GM20000 (cell line): ENCODE data around the gene PTBP2.

ENCODE experiments used
- DNase-seq: peaks from one replicate; pipeline ENCODE4 v3.0.0; 2012; ENCODE audit warnings: low spot score
- TF ChIP-seq, protein P1 (sequence below): IDR thresholded peaks from 2 replicates; pipeline ENCODE4 v1.5.1; 2012; ENCODE audit warnings: mild to moderate bottlenecking, control low read depth; ENCODE audit errors: extremely low read depth, missing control alignments

Gene PTBP2

DNA sequence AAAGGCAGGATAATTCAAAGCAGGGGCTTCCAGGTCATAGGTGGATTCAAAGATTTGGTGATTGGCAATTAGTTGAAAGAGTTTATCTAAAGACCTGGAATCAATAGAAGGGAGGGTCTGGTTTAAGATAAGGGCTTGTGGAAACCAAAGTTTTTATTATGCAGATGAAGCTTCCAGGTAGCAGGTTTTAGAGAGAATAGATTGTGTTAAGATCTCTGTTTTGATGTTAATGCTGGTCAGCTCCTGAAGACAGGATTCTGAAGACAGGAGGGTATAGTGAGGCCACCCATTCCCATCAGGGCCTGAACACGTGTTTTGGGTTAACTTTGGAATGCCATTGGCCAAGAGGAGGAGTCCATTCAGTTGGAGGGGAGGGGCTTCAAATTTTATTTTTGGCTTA lies 6.1 kb upstream of the PTBP2 start:
- no peak for DNase-seq
- TF ChIP-seq, protein P1, sequence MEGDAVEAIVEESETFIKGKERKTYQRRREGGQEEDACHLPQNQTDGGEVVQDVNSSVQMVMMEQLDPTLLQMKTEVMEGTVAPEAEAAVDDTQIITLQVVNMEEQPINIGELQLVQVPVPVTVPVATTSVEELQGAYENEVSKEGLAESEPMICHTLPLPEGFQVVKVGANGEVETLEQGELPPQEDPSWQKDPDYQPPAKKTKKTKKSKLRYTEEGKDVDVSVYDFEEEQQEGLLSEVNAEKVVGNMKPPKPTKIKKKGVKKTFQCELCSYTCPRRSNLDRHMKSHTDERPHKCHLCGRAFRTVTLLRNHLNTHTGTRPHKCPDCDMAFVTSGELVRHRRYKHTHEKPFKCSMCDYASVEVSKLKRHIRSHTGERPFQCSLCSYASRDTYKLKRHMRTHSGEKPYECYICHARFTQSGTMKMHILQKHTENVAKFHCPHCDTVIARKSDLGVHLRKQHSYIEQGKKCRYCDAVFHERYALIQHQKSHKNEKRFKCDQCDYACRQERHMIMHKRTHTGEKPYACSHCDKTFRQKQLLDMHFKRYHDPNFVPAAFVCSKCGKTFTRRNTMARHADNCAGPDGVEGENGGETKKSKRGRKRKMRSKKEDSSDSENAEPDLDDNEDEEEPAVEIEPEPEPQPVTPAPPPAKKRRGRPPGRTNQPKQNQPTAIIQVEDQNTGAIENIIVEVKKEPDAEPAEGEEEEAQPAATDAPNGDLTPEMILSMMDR, result no peak

DNA sequence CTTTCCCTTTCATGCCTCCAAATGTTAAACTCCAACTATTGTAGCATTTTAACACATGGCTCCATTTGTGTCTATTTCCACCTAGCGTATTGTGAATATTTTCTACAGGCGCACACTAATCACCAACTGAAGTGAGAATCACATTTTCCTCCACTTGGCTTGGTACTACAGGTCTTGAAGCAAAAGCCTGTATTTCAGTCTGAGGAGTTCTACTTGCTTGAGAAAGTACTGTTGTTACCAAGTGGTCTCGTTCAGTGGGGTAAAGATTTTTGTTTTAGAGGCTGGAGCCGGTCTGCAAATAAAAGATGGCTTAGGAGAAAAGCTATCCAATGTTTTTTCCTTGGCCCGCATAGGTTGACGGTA lies 550 bp upstream of the PTBP2 start:
- DNase-seq, result peak; percentile 5
- TF ChIP-seq, protein P1, result no peak

DNA sequence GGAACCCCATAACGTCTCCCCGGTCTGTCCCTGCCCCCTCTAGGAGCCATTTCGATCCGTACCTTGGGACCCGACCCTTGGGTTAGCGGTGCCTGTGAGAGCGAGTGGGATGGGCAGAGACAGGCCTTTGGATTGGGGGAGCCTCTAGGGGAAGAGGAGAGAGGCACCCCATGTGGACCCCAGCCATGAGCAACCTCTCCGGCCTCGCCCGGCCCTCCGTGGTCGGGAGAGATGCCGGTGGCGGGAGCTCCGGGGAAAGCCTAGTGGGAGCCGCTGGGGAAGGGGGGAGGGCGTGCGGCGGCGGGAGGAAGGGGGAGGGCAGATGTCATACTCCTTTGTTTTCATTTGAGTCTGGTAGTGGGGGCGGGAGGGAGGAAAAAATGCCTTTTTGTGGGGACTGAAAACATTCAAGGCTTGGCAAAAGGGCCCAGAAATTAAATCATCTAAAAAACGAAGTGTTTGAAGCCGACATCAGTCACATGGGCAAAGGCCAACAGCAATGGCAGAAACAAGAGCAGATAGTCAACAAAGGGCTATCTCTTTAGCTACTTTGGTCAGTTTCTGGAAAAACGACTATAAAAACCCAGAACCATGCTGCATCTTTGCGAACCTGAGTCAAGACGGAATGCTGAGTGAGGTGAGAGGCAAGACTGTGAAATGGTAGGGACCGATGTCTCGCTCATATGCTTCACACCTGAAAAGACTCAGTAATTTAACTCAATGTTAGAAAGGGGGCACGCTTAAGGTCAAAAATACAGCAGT lies 758 bp downstream of the PTBP2 start:
- TF ChIP-seq, protein P1, result no peak
- DNase-seq, result no peak

DNA sequence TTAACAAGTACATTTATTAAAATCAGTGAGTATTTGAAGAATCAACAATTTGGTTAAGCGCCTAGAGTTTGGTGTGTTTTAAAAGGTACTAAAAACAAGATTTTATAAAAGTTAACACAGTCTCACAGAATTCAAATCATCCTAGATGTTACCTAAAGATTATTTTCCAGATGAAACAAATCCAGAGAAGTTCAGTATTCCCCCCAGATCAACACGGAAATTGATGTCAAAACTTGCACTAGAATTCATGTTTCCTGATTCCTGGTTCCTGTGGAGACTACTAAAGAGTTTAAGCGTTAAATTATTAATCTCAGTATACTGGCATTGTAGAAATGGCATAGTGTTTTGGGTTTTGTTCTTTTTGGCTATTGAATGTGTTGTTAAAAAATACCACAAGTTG lies 1.4 kb downstream of the PTBP2 start:
- TF ChIP-seq, protein P1, result no peak
- no peak for DNase-seq

DNA sequence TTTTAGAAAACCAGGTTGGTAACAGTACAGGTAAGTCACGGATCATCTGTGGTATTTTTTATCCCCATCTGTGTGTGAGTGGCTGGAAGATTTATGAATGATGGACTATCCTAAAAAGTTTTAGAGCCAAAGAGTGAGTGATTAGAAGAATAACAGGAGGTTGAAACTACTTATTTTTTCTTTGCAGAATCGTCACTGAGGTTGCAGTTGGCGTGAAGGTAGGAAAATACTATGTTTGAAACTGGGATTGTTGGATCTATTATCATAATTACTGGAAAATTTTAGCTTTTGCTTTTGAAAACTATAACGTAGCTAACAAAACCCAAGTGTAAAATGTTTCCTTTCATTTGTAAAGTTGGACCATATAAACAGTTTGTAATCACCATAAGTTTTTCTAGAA lies 1.8 kb downstream of the PTBP2 start:
- TF ChIP-seq, protein P1, result no peak

DNA sequence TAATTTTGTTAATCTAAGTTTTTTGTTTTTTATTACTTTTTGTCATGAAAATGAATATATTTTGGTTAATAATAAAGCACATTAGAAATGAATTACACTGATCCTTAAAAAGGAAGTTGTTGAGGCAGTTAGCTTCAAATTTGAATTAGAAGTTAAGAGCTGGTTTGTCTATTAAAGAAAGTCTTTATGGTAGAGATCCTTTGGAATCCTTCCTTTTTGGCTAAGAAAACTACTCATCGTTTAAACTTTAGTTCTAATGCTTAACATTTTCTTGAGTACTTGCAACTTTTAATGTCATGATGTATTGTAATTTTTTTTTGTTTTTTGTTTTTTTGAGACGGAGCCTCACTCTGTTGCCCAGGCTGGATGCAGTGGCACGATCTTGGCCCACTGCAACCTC lies 2.4 kb downstream of the PTBP2 start:
- DNase-seq, result no peak
- TF ChIP-seq, protein P1, result no peak

More for the DNA sequence above, 1.8 kb downstream of the PTBP2 start:
- DNase-seq, result no peak

DNA sequence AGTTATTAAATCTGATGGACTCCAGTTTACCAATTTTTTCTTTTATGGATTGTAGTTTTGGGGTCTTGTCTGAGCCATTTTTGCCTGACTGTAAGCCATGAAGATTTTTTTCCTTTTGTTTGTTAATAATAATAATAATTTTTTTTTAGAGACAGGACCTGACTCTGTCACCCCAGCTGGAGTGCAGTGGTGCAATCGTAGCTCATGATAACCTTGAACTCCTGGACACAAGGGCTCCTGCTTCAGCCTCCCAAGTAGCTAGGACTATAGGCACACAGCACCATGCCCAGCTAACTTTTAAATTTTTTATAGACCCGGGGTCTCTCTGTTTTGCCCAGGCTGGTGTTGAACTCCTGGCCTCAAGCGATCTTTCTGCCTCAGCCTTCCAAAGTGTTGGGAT lies 6.3 kb downstream of the PTBP2 start:
- DNase-seq, result no peak
- TF ChIP-seq, protein P1, result no peak
